Fibroblast of skin of back (primary cell): ENCODE data around the gene FBXW8.
A peak's percentile ranks its signal among the peaks of the same experiment; 100 is the strongest.

Source experiments
- DNase-seq: peaks from one replicate; pipeline ENCODE4 v3.0.0-alpha.2; 2013

FBXW8 gene

GRCh38 chr12:117000316-117000715, 89.6 kb downstream of the FBXW8 start:
- DNase-seq = no peak

- no peak for DNase-seq
Measured at GRCh38 chr12:117002051-117002817, 91.5 kb downstream of the FBXW8 start.

- DNase-seq = no peak
Measured at GRCh38 chr12:117003883-117004404, 93.2 kb downstream of the FBXW8 start.

GRCh38 chr12:117005417-117006046, 94.8 kb downstream of the FBXW8 start:
- DNase-seq = no peak

GRCh38 chr12:117006333-117006732, 95.6 kb downstream of the FBXW8 start:
- no peak for DNase-seq

GRCh38 chr12:117007577-117007976, 96.8 kb downstream of the FBXW8 start:
- no peak for DNase-seq

- no peak for DNase-seq
Measured at GRCh38 chr12:117009759-117010158, 99.0 kb downstream of the FBXW8 start.

GRCh38 chr12:117010693-117011451, 100.1 kb downstream of the FBXW8 start:
- DNase-seq = no peak

GRCh38 chr12:117011988-117012805, 101.4 kb downstream of the FBXW8 start:
- peak; percentile 60 for DNase-seq

- DNase-seq = peak; percentile 25
Measured at GRCh38 chr12:117013726-117014125, 103.0 kb downstream of the FBXW8 start.

- DNase-seq = no peak
Measured at GRCh38 chr12:117014342-117014887, 103.7 kb downstream of the FBXW8 start.

GRCh38 chr12:117015811-117016210, 105.1 kb downstream of the FBXW8 start:
- no peak for DNase-seq

GRCh38 chr12:117017807-117018206, 107.1 kb downstream of the FBXW8 start:
- DNase-seq = no peak

GRCh38 chr12:117018276-117018675, 107.5 kb downstream of the FBXW8 start:
- no peak for DNase-seq

GRCh38 chr12:117018685-117019084, 107.9 kb downstream of the FBXW8 start:
- DNase-seq = no peak

- DNase-seq = no peak
Measured at GRCh38 chr12:117019866-117020265, 109.1 kb downstream of the FBXW8 start.

- no peak for DNase-seq
Measured at GRCh38 chr12:117020536-117021220, 109.9 kb downstream of the FBXW8 start.

- DNase-seq = no peak
Measured at GRCh38 chr12:117022465-117022864, 111.7 kb downstream of the FBXW8 start.

GRCh38 chr12:117023998-117024960, 113.5 kb downstream of the FBXW8 start:
- no peak for DNase-seq

GRCh38 chr12:117024961-117025480, 114.3 kb downstream of the FBXW8 start:
- no peak for DNase-seq
